Prostate gland (tissue), 2 donors: ENCODE data around the gene PDS5B.

Experiments used
- POLR2A ChIP-seq: fragments of 450-650 bp; IDR thresholded peaks from one replicate; pipeline ENCODE4 v1.6.1; 2016; ENCODE audit warnings: antibody characterized with exemption, mild to moderate bottlenecking
- POLR2AphosphoS5 ChIP-seq: sonication (generic); formaldehyde crosslinking; IDR thresholded peaks from one replicate; pipeline ENCODE4 v1.6.1; 2017; ENCODE audit warnings: antibody characterized with exemption
- TF ChIP-seq, protein P1 (sequence below), 4 experiments: fragments of 200-600 bp in 2 of 4; fragments of 450-650 bp in 2 of 4; sonication (generic) in 2 of 4; IDR thresholded peaks; 1 replicate in 3 of 4; 2 replicates in 1 of 4; pipeline ENCODE4 v1.5.1; 2016 to 2019; ENCODE audit warnings: antibody characterized with exemption in 4 of 4, mild to moderate bottlenecking in 2 of 4, moderate library complexity in 2 of 4

GRCh38 chr13:32825481-32825880, 239.2 kb downstream of the PDS5B start:
- TF ChIP-seq, protein P1, sequence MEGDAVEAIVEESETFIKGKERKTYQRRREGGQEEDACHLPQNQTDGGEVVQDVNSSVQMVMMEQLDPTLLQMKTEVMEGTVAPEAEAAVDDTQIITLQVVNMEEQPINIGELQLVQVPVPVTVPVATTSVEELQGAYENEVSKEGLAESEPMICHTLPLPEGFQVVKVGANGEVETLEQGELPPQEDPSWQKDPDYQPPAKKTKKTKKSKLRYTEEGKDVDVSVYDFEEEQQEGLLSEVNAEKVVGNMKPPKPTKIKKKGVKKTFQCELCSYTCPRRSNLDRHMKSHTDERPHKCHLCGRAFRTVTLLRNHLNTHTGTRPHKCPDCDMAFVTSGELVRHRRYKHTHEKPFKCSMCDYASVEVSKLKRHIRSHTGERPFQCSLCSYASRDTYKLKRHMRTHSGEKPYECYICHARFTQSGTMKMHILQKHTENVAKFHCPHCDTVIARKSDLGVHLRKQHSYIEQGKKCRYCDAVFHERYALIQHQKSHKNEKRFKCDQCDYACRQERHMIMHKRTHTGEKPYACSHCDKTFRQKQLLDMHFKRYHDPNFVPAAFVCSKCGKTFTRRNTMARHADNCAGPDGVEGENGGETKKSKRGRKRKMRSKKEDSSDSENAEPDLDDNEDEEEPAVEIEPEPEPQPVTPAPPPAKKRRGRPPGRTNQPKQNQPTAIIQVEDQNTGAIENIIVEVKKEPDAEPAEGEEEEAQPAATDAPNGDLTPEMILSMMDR (IDR thresholded peaks at IDR 0.05), result no peak
- TF ChIP-seq POLR2AphosphoS5 (no peak), POLR2A (no peak)
